Stimulated activated CD4-positive, alpha-beta T cell treated with anti-CD3 and anti-CD28 coated beads, Interleukin-4, amount 100 ng/mL, for 1 hour (primary cell): Measurements from ENCODE around the gene NXF2B.
A peak's percentile ranks its signal among the peaks of the same experiment; 100 is the strongest.
"Not testable (repeated sequence)": the region's sequence is repeated elsewhere in the genome, so short reads cannot be mapped to it uniquely, and the experiment has no call there.

Experiments used
- DNase-seq: peaks from one replicate; pipeline ENCODE4 v3.0.0-alpha.2; 2020

The NXF2B gene, protein sequence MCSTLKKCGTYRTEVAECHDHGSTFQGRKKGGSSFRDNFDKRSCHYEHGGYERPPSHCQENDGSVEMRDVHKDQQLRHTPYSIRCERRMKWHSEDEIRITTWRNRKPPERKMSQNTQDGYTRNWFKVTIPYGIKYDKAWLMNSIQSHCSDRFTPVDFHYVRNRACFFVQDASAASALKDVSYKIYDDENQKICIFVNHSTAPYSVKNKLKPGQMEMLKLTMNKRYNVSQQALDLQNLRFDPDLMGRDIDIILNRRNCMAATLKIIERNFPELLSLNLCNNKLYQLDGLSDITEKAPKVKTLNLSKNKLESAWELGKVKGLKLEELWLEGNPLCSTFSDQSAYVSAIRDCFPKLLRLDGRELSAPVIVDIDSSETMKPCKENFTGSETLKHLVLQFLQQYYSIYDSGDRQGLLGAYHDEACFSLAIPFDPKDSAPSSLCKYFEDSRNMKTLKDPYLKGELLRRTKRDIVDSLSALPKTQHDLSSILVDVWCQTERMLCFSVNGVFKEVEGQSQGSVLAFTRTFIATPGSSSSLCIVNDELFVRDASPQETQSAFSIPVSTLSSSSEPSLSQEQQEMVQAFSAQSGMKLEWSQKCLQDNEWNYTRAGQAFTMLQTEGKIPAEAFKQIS

GRCh38 chrX:102439908-102440307, at the start of gene NXF2B:
TSS of gene NXF2B (minus strand) at chrX:102440008. CDS start at chrX:102380036, 59,972 bp downstream.
- DNase-seq: not testable (repeated sequence)

- DNase-seq: not testable (repeated sequence)
These were observed 39.0 kb upstream of the NXF2B start for GRCh38 chrX:102478765-102479164.

DNA sequence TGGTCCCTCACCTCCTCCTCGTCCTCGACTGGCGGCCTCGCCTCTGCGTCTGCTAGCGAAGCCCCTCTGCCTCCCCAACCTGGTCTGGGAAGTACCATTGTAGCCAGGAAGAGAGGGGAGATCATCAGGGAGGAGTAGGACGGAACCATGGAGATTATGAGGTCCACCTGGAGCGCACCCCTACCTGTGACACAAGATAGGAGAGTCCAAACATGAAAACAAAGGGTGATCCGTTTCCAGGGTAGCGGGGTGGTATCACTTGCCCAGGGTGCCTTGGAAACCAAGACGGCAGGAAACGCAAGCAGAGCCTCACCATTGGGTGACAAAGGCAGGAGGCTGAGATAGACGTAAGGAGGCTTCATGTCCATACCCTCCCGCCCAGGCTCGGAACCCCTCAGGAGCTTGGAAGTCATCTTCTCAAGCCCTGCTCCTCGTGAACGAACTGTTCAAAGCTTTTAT, 32.0 kb upstream of the NXF2B start, which contains the start of gene TCP11X2:
Gene TCP11X2, minus strand, starts transcription at position 51 of the 459 bp plus-strand sequence.
- not testable (repeated sequence) for DNase-seq

GRCh38 chrX:102470215-102470614, 30.4 kb upstream of the NXF2B start:
- DNase-seq: not testable (repeated sequence)

DNA sequence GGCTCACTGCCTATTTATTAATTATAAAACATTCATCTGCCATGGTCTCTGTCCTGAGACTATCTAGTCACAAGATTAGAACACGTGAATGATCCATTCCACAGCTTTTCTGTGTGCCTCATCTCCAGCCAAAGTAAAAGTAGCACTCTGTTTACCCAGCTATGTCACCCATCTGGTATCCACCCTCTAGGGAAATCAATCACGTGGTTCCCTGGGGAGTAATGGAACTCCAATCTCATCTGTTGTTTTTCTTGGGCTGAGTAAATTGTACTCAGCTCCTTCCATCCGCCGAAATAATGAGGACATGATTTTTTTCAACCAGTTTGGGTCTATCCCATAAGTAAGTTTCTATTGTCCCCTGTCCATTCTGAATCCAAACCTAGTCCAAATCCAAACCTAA, 18.8 kb upstream of the NXF2B start:
- not testable (repeated sequence) for DNase-seq

GRCh38 chrX:102414493-102414892, 25.3 kb downstream of the NXF2B start:
- DNase-seq: not testable (repeated sequence)

DNA sequence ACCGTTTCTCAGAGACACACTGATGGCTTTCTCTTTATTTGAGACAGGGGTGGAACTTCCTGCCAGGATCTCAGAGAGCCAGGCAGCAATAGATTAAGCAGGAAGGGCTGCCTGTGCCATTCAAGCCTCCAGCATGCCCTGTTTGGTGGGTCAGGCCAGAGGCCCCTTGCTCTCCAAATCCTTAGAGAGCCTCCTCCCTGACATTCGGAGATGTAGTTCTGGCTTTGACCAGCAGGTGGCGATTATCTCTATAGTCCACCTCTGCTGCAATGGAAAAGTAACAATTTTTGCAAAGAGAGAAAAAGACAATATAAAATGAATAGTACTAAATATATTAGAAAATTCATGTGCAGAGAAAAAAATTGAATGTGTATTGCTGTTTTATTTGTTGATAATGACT, 93.9 kb downstream of the NXF2B start:
- DNase-seq: peak; percentile 63

GRCh38 chrX:102341867-102342266, 97.9 kb downstream of the NXF2B start:
- no peak for DNase-seq

DNA sequence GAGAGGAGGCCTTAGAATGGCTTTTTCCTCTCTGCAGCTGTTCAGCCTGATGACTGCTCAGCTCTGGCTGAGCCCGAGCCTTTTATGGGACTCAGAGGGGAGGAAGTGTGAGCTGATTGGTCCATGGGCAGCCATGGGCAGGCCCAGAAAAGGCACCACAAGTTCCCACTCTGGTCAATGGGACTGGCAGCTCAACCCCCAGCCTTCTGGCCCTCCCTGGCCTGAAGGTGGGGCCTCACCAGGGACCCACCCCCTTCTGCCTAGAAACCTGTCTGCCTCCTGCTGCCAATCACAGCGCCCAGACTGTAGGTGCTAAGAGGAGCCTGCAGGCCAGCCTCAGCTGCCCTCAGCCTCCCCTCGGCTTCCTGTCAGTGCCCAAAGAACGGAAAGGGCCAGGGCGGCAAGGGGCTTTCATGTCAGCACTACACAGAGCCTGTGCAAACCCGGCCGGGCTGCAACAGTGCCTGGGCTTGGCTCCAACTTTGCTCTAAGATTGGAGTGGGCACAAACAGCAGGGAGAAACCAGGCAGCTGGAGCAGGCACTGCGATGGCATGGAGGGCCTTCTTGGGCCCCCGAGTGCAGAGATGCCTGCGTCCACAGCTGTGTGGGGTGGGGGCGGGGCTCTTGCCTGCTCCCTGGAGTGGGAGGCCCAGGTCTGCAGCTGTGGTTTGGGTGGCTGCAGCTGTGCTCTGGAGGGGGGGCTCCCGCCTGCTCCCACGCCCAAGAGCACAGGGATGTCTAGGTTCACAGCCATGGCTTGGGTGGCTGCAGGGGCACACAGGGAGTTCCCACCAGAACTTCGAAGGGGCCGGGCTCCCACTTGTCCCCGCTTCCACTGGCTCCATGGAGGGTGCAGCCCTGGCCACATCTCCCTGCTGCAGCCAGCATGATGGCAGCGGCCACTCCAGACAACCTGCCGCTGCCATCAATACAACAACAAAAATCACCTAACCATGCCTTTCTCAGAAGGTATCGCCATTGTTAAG, 100.2 kb downstream of the NXF2B start:
- DNase-seq: no peak

GRCh38 chrX:102338162-102338561, 101.6 kb downstream of the NXF2B start:
- DNase-seq: no peak
